Stimulated activated CD8-positive, alpha-beta memory T cell treated with anti-CD3 and anti-CD28 coated beads, Interleukin-7, amount 100 ng/mL, for 48 hours (primary cell): ENCODE data around the gene S100A3.
"Not testable (repeated sequence)": the region's sequence is repeated elsewhere in the genome, so short reads cannot be mapped to it uniquely, and the experiment has no call there.

ENCODE experiments used
- DNase-seq, 2 donors: peaks; one replicate each; pipeline ENCODE4 v3.0.0-alpha.2; 2020; ENCODE audit warnings: low read depth in 1 of 2; ENCODE audit errors: extremely low read depth in 1 of 2

Gene S100A3

GRCh38 chr1:153548722-153549688 lies at the start of gene S100A3:
Gene S100A3 (minus strand): TSS chr1:153549258. CDS start chr1:153548485, 773 bp downstream.
- no peak for DNase-seq

- peak in 1 of 2 donors; percentile 17 for DNase-seq
These were observed 49.5 kb upstream of the S100A3 start for GRCh38 chr1:153598309-153599172.

GRCh38 chr1:153597206-153597605 lies 48.1 kb upstream of the S100A3 start:
- DNase-seq: peak in 1 of 2 donors; percentile 22

GRCh38 chr1:153592748-153593147 lies 43.7 kb upstream of the S100A3 start:
- no peak for DNase-seq

GRCh38 chr1:153588482-153588881 lies 39.4 kb upstream of the S100A3 start:
- no peak for DNase-seq

GRCh38 chr1:153588033-153588432 lies 39.0 kb upstream of the S100A3 start:
- not testable (repeated sequence) for DNase-seq

GRCh38 chr1:153587314-153587713 lies 38.3 kb upstream of the S100A3 start:
- DNase-seq: no peak

GRCh38 chr1:153586347-153586746 lies 37.3 kb upstream of the S100A3 start:
- no peak for DNase-seq

- DNase-seq: no peak
These were observed 35.9 kb upstream of the S100A3 start for GRCh38 chr1:153585006-153585405.

GRCh38 chr1:153583976-153584375 lies 34.9 kb upstream of the S100A3 start:
- DNase-seq: no peak

- not testable (repeated sequence) for DNase-seq
These were observed 34.5 kb upstream of the S100A3 start for GRCh38 chr1:153583514-153583913.

- not testable (repeated sequence) for DNase-seq
These were observed 33.8 kb upstream of the S100A3 start for GRCh38 chr1:153582836-153583235.

- DNase-seq: no peak
These were observed 29.9 kb upstream of the S100A3 start for GRCh38 chr1:153578936-153579335.

GRCh38 chr1:153578490-153578889 lies 29.4 kb upstream of the S100A3 start:
- DNase-seq: no peak

- DNase-seq: no peak
These were observed 28.6 kb upstream of the S100A3 start for GRCh38 chr1:153577624-153578051.

GRCh38 chr1:153577138-153577537 lies 28.1 kb upstream of the S100A3 start:
- no peak for DNase-seq

GRCh38 chr1:153575497-153575896 lies 26.4 kb upstream of the S100A3 start:
- not testable (repeated sequence) for DNase-seq

- DNase-seq: not testable (repeated sequence)
These were observed 26.0 kb upstream of the S100A3 start for GRCh38 chr1:153575081-153575491.

GRCh38 chr1:153573351-153573750 lies 24.3 kb upstream of the S100A3 start:
- DNase-seq: no peak

GRCh38 chr1:153572569-153573015 lies 23.5 kb upstream of the S100A3 start:
- peak; percentile 25 to 57 for DNase-seq

GRCh38 chr1:153571706-153572105 lies 22.6 kb upstream of the S100A3 start:
- DNase-seq: no peak
